HCT116 (cell line): ENCODE measurements around the gene SFRP4. TPM values are rescaled to one million over a fixed set of nuclear protein-coding genes. Genes with fewer than 3 reads are reported as not detected.

Experiments
- ATAC-seq: fragments of 200-7000 bp; cut with Tn5 transposase; 2 replicates; pipeline ENCODE4 v1.9.1; 2020; ENCODE audit warnings: mild to moderate bottlenecking, moderate library complexity
- BruUV-seq: library from RNA; stranded (reverse); fragments of 400-500 nt; replicated peaks from 2 replicates; lab custom pipeline; 2021; lab: Mats Ljungman, UMichigan
- CTCF ChIA-PET: fragments of 300-600 bp; sonication (Branson Sonifier 250); formaldehyde crosslinking; loops from one replicate; lab custom pipeline; 2021; ENCODE audit warnings: antibody characterized with exemption; lab: Charles Lee
- POLR2A ChIA-PET: fragments of 300-600, 350-600 bp; sonication (Branson Sonifier 250); formaldehyde crosslinking; loops from one replicate; lab custom pipeline; 2021; ENCODE audit warnings: antibody characterized with exemption; lab: Charles Lee
- RAD21 ChIA-PET, 2 experiments: fragments of 300-600 bp; sonication (Branson Sonifier 250); formaldehyde crosslinking; loops; one replicate each; lab custom pipeline; 2023; ENCODE audit warnings: low total read pairs in 2 of 2; ENCODE audit not compliant: uncharacterized antibody in 2 of 2, unreplicated experiment in 2 of 2, low non-redundant PET in 1 of 2; lab: Charles Lee
- DNase-seq: peaks from one replicate; pipeline ENCODE4 v3.0.0-alpha.2; 2010; ENCODE audit warnings: low read depth, low spot score
- H2AFZ ChIP-seq: fragments of 200-600 bp; shearing (Covaris generic), sonication (generic); 2 replicates; pipeline ENCODE4 v1.6.1; 2017; ENCODE audit warnings: low read depth, mixed run types, mixed read lengths, antibody characterized with exemption, low read length; ENCODE audit not compliant: poor library complexity, severe bottlenecking
- H3K27ac ChIP-seq: 2 replicates; pipeline ENCODE4 v1.5.1; 2012; ENCODE audit warnings: low read depth, low read length
- H3K27me3 ChIP-seq: fragments of 200-600 bp; sonication (generic); 2 replicates; pipeline ENCODE4 v1.6.1; 2016; ENCODE audit warnings: mixed run types, low read length, mixed read lengths; ENCODE audit not compliant: insufficient read depth
- H3K36me3 ChIP-seq, 2 experiments: fragments of 200-500 bp in 1 of 2; fragments of 200-600 bp in 1 of 2; sonication (Bioruptor generic) in 1 of 2; sonication (generic) in 1 of 2; 2 replicates each; pipeline versions ENCODE4 v1.5.1 to v1.6.1; 2014 to 2016; ENCODE audit warnings: low read length in 2 of 2, inconsistent platforms in 1 of 2, mixed read lengths in 1 of 2, mixed run types in 1 of 2; ENCODE audit not compliant: insufficient read depth in 2 of 2, control insufficient read depth in 1 of 2
- H3K4me1 ChIP-seq, 2 experiments: fragments of 200-600 bp in 1 of 2; sonication (generic) in 1 of 2; 2 replicates each; pipeline versions ENCODE4 v1.5.1 to v1.6.1; 2012 to 2017; ENCODE audit warnings: low read length in 2 of 2, inconsistent platforms in 1 of 2, mild to moderate bottlenecking in 1 of 2, mixed read lengths in 1 of 2, mixed run types in 1 of 2, moderate library complexity in 1 of 2; ENCODE audit not compliant: insufficient read depth in 2 of 2, control insufficient read depth in 1 of 2
- H3K4me2 ChIP-seq: fragments of 200-600 bp; sonication (generic); 2 replicates; pipeline ENCODE4 v1.6.1; 2017; ENCODE audit warnings: mixed run types, low read length, mixed read lengths
- H3K4me3 ChIP-seq, 2 experiments: fragments of 200-600 bp in 1 of 2; sonication (generic) in 1 of 2; replicated peaks in 1 of 2; 2 replicates each; pipeline ENCODE4 v1.5.1; 2011 to 2016; ENCODE audit warnings: low read length in 2 of 2, control low read depth in 1 of 2, low read depth in 1 of 2, mild to moderate bottlenecking in 1 of 2, mixed read lengths in 1 of 2, mixed run types in 1 of 2
- H3K79me2 ChIP-seq: fragments of 200-600 bp; sonication (generic); 2 replicates; pipeline ENCODE4 v1.6.1; 2017; ENCODE audit warnings: mild to moderate bottlenecking, mixed run types, low read length, moderate library complexity, mixed read lengths; ENCODE audit not compliant: insufficient read depth
- H3K9ac ChIP-seq: fragments of 200-600 bp; sonication (generic); 2 replicates; pipeline ENCODE4 v1.6.1; 2016; ENCODE audit warnings: low read length, mixed read lengths
- H3K9me2 ChIP-seq: fragments of 200-600 bp; sonication (generic), shearing (Covaris generic); 2 replicates; pipeline ENCODE4 v1.6.1; 2017; ENCODE audit warnings: mixed run types, mild to moderate bottlenecking, moderate library complexity; ENCODE audit not compliant: insufficient read depth
- H3K9me3 ChIP-seq, 2 experiments: fragments of 200-500 bp in 1 of 2; fragments of 200-600 bp in 1 of 2; sonication (Bioruptor generic) in 1 of 2; sonication (generic) in 1 of 2; 2 replicates each; pipeline ENCODE4 v1.6.1; 2014 to 2017; ENCODE audit warnings: low read length in 2 of 2, mixed read lengths in 2 of 2, inconsistent platforms in 1 of 2, low read depth in 1 of 2, mild to moderate bottlenecking in 1 of 2, mixed run types in 1 of 2, moderate library complexity in 1 of 2; ENCODE audit not compliant: control insufficient read depth in 1 of 2, insufficient read depth in 1 of 2
- H4K20me1 ChIP-seq: fragments of 200-600 bp; sonication (generic), shearing (Covaris generic); 2 replicates; pipeline ENCODE4 v1.6.1; 2017; ENCODE audit warnings: mixed run types, mild to moderate bottlenecking, moderate library complexity; ENCODE audit not compliant: insufficient read depth
- ATF3 ChIP-seq: IDR thresholded peaks from 2 replicates; pipeline ENCODE4 v1.6.1; 2012
- CEBPB ChIP-seq: IDR thresholded peaks from 2 replicates; pipeline ENCODE4 v1.6.1; 2012; ENCODE audit warnings: low read depth
- EZH2 ChIP-seq: fragments of 200-600 bp; sonication (generic); IDR thresholded peaks from 2 replicates; pipeline ENCODE4 v1.6.1; 2017; ENCODE audit warnings: antibody characterized with exemption, mixed run types
- MAX ChIP-seq: IDR thresholded peaks from 2 replicates; pipeline ENCODE4 v1.6.1; 2012
- POLR2A ChIP-seq: IDR thresholded peaks from 2 replicates; pipeline ENCODE4 v1.7.0; 2011; ENCODE audit warnings: borderline replicate concordance; ENCODE audit not compliant: insufficient read depth, insufficient read length; ENCODE audit errors: extremely low read depth
- POLR2AphosphoS5 ChIP-seq: IDR thresholded peaks from 2 replicates; pipeline ENCODE4 v1.6.1; 2011; ENCODE audit warnings: mild to moderate bottlenecking, low read depth, low read length, moderate library complexity
- TCF7L2 ChIP-seq: IDR thresholded peaks from 2 replicates; pipeline ENCODE4 v1.7.0; 2011; ENCODE audit warnings: borderline replicate concordance, inconsistent platforms; ENCODE audit not compliant: insufficient read depth, insufficient read length; ENCODE audit errors: extremely low read depth
- intact Hi-C: fragments of 100-400 bp; cut with micrococcal nuclease; formaldehyde crosslinking; loops from 2 replicates; pipeline ENCODE4 v1.10.0; 2022
- total RNA-seq: library from RNA; stranded (reverse); gene quantifications from one replicate; pipeline ENCODE4 v1.2.1, GENCODE V29; 2021; ENCODE audit not compliant: unreplicated experiment
- TF ChIP-seq, protein P1 (sequence below), 3 experiments: fragments of 200-600 bp in 1 of 3; sonication (generic) in 1 of 3; IDR thresholded peaks in 2 of 3; conservative IDR thresholded peaks in 1 of 3; 2 replicates each; pipeline ENCODE4 v1.5.1; 2012 to 2017; ENCODE audit warnings: low read depth in 2 of 3, low read length in 2 of 3, antibody characterized with exemption in 1 of 3, borderline replicate concordance in 1 of 3, control low read depth in 1 of 3, mild to moderate bottlenecking in 1 of 3, mixed read lengths in 1 of 3, mixed run types in 1 of 3, moderate library complexity in 1 of 3; ENCODE audit not compliant: insufficient read depth in 1 of 3

Gene SFRP4
- total RNA-seq, 1 experiment from 2014 or later, result 0.25 TPM

- CTCF ChIA-PET, result no interaction called here
- Histone ChIP-seq H3K9me2 (no peaks in the 10 kb centered on the region), H3K9ac (no peak overlapping the region), H3K4me2 (no peak overlapping the region), H3K9me3 (no peaks in the 10 kb centered on the region), H2AFZ (no peak overlapping the region), H3K27ac (no peak overlapping the region), H3K79me2 (peaks cover 16% of the 10 kb centered on the region; the same call in 1 of the 2 replicates), H3K4me1 (peaks cover 9 to 14% of the 10 kb centered on the region in 2 experiments), H3K4me3 (no peak overlapping the region), H4K20me1 (no peaks in the 10 kb centered on the region), H3K36me3 (no peaks in the 10 kb centered on the region), H3K27me3 (no peaks in the 10 kb centered on the region)
- POLR2A ChIA-PET, result no interaction called here
- no TSS peak for BruUV-seq
- no peak for TF ChIP-seq ATF3
- TF ChIP-seq, protein P1, sequence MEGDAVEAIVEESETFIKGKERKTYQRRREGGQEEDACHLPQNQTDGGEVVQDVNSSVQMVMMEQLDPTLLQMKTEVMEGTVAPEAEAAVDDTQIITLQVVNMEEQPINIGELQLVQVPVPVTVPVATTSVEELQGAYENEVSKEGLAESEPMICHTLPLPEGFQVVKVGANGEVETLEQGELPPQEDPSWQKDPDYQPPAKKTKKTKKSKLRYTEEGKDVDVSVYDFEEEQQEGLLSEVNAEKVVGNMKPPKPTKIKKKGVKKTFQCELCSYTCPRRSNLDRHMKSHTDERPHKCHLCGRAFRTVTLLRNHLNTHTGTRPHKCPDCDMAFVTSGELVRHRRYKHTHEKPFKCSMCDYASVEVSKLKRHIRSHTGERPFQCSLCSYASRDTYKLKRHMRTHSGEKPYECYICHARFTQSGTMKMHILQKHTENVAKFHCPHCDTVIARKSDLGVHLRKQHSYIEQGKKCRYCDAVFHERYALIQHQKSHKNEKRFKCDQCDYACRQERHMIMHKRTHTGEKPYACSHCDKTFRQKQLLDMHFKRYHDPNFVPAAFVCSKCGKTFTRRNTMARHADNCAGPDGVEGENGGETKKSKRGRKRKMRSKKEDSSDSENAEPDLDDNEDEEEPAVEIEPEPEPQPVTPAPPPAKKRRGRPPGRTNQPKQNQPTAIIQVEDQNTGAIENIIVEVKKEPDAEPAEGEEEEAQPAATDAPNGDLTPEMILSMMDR (IDR thresholded peaks at IDR 0.05 in 2 of 3, conservative IDR thresholded peaks at IDR 0.05 in 1 of 3; ENCODE audit: borderline replicate concordance in 1 of 3, insufficient read depth in 1 of 3, low read depth in 2 of 3, low read length in 2 of 3), result no peak
- no peak for TF ChIP-seq EZH2
- TF ChIP-seq POLR2AphosphoS5, result no peak
- no peak for TF ChIP-seq MAX
- TF ChIP-seq CEBPB, result no peak
- no peak for TF ChIP-seq TCF7L2
- no peak for TF ChIP-seq POLR2A
- RAD21 ChIA-PET, result no interaction called here
- ATAC-seq (no peak), DNase-seq (no peak)
- intact Hi-C loops, result no loop called here
These were observed 28.1 kb upstream of the SFRP4 start for GRCh38 chr7:37944737-37945054.
